ENCODE measurements around the gene METTL13. TPM values are rescaled to one million over a fixed set of nuclear protein-coding genes. Genes with fewer than 3 reads are reported as not detected.

Gene METTL13
- total and polyA plus RNA-seq, 2 donors (not counting 1 experiment from before 2014, with no cell fraction given): 27.3 to 38.0 TPM

- Histone ChIP-seq H3K79me2 (ENCODE audit: control insufficient read depth, insufficient read depth, low read length) (no peaks in the 10 kb centered on the region), H3K4me3 (replicated peaks in 1 of 4; ENCODE audit: control extremely low read depth in 1 of 4, insufficient read depth in 1 of 4, low read depth in 3 of 4, low read length in 4 of 4) (no peak overlapping the region), H3K4me1 (ENCODE audit: control insufficient read depth, extremely low read depth, insufficient read depth, low read length) (peaks cover 9% of the 10 kb centered on the region), H3K4me2 (ENCODE audit: extremely low read depth, insufficient read depth, low read length) (peak overlapping the region; percentile 70), H2AFZ (ENCODE audit: low read length) (peak overlapping the region; percentile 53), H3K36me3 (ENCODE audit: control insufficient read depth, insufficient read depth, low read length) (no peaks in the 10 kb centered on the region), H4K20me1 (ENCODE audit: control insufficient read depth, extremely low read depth, insufficient read depth, low read length) (no peaks in the 10 kb centered on the region), H3K9me3 (ENCODE audit: control insufficient read depth, insufficient read depth, low read depth, low read length) (no peaks in the 10 kb centered on the region), H3K27ac (ENCODE audit: insufficient read depth, low read length) (no peak overlapping the region), H3K27me3 (ENCODE audit: control insufficient read depth, insufficient read depth, low read length) (no peaks in the 10 kb centered on the region), H3K9ac (ENCODE audit: insufficient read depth, low read length) (no peak overlapping the region)
- TF ChIP-seq CTCF (conservative IDR thresholded peaks at IDR 0.05 in 1 of 2, IDR thresholded peaks at IDR 0.05 in 1 of 2; ENCODE audit: low read depth in 1 of 2, low read length in 2 of 2): no peak
- no peak for TF ChIP-seq EZH2 (IDR thresholded peaks at IDR 0.05; ENCODE audit: low read length, missing control alignments)
- DNase-seq (ENCODE audit: low read depth in 2 of 2): peak in 1 of 2 donors; percentile 92
These were observed 21.6 kb downstream of the METTL13 start for GRCh38 chr1:171803045-171803444.

- H3K4me2 ChIP-seq (ENCODE audit: extremely low read depth, insufficient read depth, low read length): no peak overlapping the region
- H3K27ac ChIP-seq (ENCODE audit: insufficient read depth, low read length): no peak overlapping the region
These were observed 22.1 kb downstream of the METTL13 start for GRCh38 chr1:171803461-171804022.

More at GRCh38 chr1:171803461-171804022, 22.1 kb downstream of the METTL13 start:
- DNase-seq (ENCODE audit: low read depth in 2 of 2): no peak
- TF ChIP-seq EZH2 (IDR thresholded peaks at IDR 0.05; ENCODE audit: low read length, missing control alignments) (no peak), CTCF (conservative IDR thresholded peaks at IDR 0.05 in 1 of 2, IDR thresholded peaks at IDR 0.05 in 1 of 2; ENCODE audit: low read depth in 1 of 2, low read length in 2 of 2) (no peak)
- Histone ChIP-seq H3K9me3 (ENCODE audit: control insufficient read depth, insufficient read depth, low read depth, low read length) (no peaks in the 10 kb centered on the region), H3K79me2 (ENCODE audit: control insufficient read depth, insufficient read depth, low read length) (no peaks in the 10 kb centered on the region), H3K27me3 (ENCODE audit: control insufficient read depth, insufficient read depth, low read length) (no peaks in the 10 kb centered on the region), H3K4me1 (ENCODE audit: control insufficient read depth, extremely low read depth, insufficient read depth, low read length) (peaks cover 9% of the 10 kb centered on the region), H4K20me1 (ENCODE audit: control insufficient read depth, extremely low read depth, insufficient read depth, low read length) (no peaks in the 10 kb centered on the region), H3K36me3 (ENCODE audit: control insufficient read depth, insufficient read depth, low read length) (no peaks in the 10 kb centered on the region), H3K4me3 (replicated peaks in 1 of 4; ENCODE audit: control extremely low read depth in 1 of 4, insufficient read depth in 1 of 4, low read depth in 3 of 4, low read length in 4 of 4) (no peak overlapping the region), H3K9ac (ENCODE audit: insufficient read depth, low read length) (no peak overlapping the region), H2AFZ (ENCODE audit: low read length) (no peak overlapping the region)
